Measurements from ENCODE around the gene MAPK9. TPM values are rescaled to one million over a fixed set of nuclear protein-coding genes. Genes with fewer than 3 reads are reported as not detected.

Gene MAPK9
- total and polyA plus RNA-seq, 10 donors, result 8.9 to 38.5 (median 33.2) TPM

DNA sequence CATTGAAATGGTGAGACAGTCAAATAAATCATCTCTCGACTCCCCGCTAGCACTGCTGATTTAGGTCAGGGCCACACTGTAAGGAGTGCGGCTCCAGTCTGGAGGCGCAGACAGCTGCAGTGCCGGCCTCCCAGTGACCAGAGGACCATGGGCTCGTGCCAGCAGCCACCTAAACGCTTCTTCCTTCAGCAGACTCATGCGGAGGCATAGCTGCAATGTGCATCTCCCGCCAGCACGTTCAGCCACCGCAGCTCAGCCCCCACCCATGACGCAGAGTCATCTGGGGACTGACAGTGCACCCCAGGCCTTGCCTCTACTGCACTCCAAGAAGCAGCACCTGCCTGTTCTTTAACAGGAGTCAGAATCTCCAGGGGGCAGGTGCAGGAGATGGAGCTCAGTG, 13.6 kb upstream of the MAPK9 start:
- TF ChIP-seq, protein P1, sequence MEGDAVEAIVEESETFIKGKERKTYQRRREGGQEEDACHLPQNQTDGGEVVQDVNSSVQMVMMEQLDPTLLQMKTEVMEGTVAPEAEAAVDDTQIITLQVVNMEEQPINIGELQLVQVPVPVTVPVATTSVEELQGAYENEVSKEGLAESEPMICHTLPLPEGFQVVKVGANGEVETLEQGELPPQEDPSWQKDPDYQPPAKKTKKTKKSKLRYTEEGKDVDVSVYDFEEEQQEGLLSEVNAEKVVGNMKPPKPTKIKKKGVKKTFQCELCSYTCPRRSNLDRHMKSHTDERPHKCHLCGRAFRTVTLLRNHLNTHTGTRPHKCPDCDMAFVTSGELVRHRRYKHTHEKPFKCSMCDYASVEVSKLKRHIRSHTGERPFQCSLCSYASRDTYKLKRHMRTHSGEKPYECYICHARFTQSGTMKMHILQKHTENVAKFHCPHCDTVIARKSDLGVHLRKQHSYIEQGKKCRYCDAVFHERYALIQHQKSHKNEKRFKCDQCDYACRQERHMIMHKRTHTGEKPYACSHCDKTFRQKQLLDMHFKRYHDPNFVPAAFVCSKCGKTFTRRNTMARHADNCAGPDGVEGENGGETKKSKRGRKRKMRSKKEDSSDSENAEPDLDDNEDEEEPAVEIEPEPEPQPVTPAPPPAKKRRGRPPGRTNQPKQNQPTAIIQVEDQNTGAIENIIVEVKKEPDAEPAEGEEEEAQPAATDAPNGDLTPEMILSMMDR (IDR thresholded peaks at IDR 0.05 in 8 of 11, conservative IDR thresholded peaks at IDR 0.05 in 3 of 11), result no peak
- TF ChIP-seq POLR2A (IDR thresholded peaks at IDR 0.05), result no peak
- no peak for TF ChIP-seq POLR2AphosphoS5 (IDR thresholded peaks at IDR 0.05)
- Histone ChIP-seq H3K4me3 (no peak overlapping the region), H3K9me3 (no peaks in the 10 kb centered on the region), H3K36me3 (no peaks in the 10 kb centered on the region), H3K4me1 (no peaks in the 10 kb centered on the region), H3K27ac (no peak overlapping the region), H3K27me3 (replicated peaks in 1 of 7) (peaks cover 0 to 11% (median 0%) of the 10 kb centered on the region in 7 donors)
- intact Hi-C loops (cut with DNase I; ENCODE audit: low total_unique reads), result no loop called here
- DNase-seq, result no peak
- WGBS, 5 donors, result 86 to 94% (median 89%) methylated on average over 12 of the region's 12 CpGs

DNA sequence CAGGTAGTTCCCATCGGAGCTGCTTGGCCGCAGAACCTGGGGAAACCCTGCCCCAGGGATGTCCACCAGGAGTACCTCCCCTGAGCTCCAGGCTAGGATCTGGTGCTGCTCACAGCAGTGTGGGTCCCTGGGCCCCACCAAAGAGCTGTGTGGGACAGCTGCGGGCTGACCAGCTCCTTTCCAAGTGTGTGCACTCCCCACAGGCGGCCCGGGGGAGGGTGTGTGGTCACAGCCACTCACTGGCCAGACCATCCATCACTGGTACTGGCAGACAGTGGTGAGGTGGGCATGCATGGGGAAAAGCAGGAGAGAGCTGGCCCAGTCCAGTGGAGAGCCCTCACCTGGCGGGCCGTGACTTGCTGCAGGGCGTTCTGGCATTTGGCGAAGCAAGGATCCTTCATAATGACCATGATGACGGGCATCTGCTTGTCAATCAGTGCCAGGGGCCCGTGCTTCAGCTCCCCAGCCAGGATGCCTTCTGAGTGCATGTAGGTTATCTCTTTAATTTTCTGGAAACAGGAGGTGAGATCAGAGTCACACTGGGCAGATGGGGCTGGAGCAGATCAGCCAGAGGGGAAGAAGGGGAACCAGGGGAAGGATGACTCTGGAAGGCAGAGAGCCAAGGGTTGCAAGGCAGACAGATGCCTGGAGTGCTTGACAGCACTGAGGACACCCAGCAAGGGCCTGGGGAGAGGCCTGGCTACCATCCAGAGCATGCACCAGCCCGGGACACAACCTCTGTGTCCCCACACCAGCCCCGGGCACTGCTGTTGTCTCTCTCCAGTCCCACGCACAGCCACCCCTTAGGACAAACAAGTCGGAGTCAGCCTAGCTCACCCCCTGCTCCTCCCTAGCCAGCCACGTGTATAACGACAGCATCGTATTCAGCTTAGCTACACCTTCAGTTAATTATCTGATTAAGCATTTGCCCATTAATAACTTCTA, 12.8 kb upstream of the MAPK9 start:
- DNase-seq, result no peak
- 85 to 91% (median 89%) methylated on average over 13 to 18 of the region's 18 CpGs for WGBS, 5 donors
- H3K27me3 ChIP-seq (replicated peaks in 1 of 7), result peaks cover 0 to 11% (median 0%) of the 10 kb centered on the region in 7 donors
- H3K36me3 ChIP-seq, result no peaks in the 10 kb centered on the region
- TF ChIP-seq POLR2A (IDR thresholded peaks at IDR 0.05) (no peak), POLR2AphosphoS5 (IDR thresholded peaks at IDR 0.05) (no peak)
- TF ChIP-seq, protein P1 (IDR thresholded peaks at IDR 0.05 in 8 of 11, conservative IDR thresholded peaks at IDR 0.05 in 3 of 11), result no peak
- H3K4me1 ChIP-seq, result no peaks in the 10 kb centered on the region
- no peak overlapping the region for H3K4me3 ChIP-seq
- intact Hi-C loops (cut with DNase I; ENCODE audit: low total_unique reads), result no loop called here
- H3K27ac ChIP-seq, result no peak overlapping the region
- H3K9me3 ChIP-seq, result no peaks in the 10 kb centered on the region

DNA sequence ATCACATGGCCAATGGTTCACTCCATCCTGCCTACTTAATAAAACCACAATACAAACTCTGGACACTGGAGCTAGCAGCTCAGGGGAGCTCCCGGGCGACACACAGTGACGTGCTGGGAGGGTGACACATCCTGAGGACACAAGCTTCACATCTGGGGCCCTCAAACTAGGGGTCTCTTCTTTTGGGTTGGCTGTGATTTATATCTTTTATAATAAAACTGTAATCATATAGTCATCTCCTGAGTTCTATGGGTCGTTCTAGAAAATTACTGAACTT, 12.1 kb upstream of the MAPK9 start:
- intact Hi-C loops (cut with DNase I; ENCODE audit: low total_unique reads), result no loop called here
- Histone ChIP-seq H3K4me1 (no peaks in the 10 kb centered on the region), H3K27me3 (replicated peaks in 1 of 7) (peaks cover 0 to 11% (median 0%) of the 10 kb centered on the region in 7 donors), H3K36me3 (no peaks in the 10 kb centered on the region), H3K27ac (no peak overlapping the region), H3K9me3 (no peaks in the 10 kb centered on the region), H3K4me3 (no peak overlapping the region)
- TF ChIP-seq POLR2AphosphoS5 (IDR thresholded peaks at IDR 0.05), result no peak
- no peak for TF ChIP-seq POLR2A (IDR thresholded peaks at IDR 0.05)
- TF ChIP-seq, protein P1 (IDR thresholded peaks at IDR 0.05 in 8 of 11, conservative IDR thresholded peaks at IDR 0.05 in 3 of 11), result no peak
- WGBS, 5 donors, result 77 to 93% (median 82%) methylated on average over 4 of the region's 4 CpGs
- DNase-seq, result no peak

DNA sequence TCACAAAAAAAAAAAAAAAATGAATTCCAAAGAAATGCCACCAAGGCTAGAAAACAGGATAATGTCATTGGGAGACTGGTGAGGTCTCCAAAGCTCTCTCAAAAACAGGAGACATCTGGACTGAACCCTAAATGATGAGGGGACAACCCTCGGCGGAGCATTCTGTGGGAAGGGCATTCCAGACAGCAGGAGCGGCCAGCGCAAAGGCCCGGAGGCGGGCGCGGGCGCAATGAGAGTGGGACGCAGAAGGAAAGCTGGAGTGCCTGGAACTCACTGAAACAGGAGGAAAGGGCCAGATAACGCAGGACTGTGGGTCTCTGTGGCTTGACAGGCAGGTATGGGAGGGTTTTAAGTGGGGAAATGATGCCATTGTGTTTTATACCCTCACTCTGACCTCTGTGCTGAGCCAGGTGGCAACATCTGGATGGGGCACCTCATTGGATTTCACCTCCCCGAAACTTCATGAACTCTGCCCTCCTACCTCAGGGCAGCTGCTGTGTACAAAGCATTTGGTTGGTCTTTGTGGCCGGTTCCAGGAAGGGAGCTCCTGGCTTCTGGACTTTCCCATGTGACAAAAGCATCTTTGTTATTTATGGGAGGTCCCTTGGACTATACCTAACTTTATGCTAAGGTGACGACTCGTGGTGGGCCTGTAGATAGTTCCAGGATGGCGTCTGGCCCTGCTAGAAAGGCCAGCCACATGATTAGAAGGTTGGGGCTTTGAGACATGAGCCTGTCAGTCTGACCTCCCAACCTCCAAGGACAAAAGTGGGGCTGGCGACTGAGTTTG, 11.5 kb upstream of the MAPK9 start:
- Histone ChIP-seq H3K27me3 (replicated peaks in 1 of 7) (peaks cover 0 to 11% (median 0%) of the 10 kb centered on the region in 7 donors), H3K27ac (no peak overlapping the region), H3K36me3 (no peaks in the 10 kb centered on the region), H3K4me1 (no peaks in the 10 kb centered on the region), H3K9me3 (no peaks in the 10 kb centered on the region), H3K4me3 (no peak overlapping the region)
- intact Hi-C loops (cut with DNase I; ENCODE audit: low total_unique reads), result no loop called here
- no peak for TF ChIP-seq POLR2A (IDR thresholded peaks at IDR 0.05)
- TF ChIP-seq, protein P1 (IDR thresholded peaks at IDR 0.05 in 8 of 11, conservative IDR thresholded peaks at IDR 0.05 in 3 of 11), result no peak
- TF ChIP-seq POLR2AphosphoS5 (IDR thresholded peaks at IDR 0.05), result no peak
- DNase-seq, result no peak
- whole genome bisulfite sequencing, 5 donors, result 88 to 93% (median 88%) methylated on average over 17 of the region's 17 CpGs

Data from spleen (tissue), 11 donors.